ENCODE data around the gene RNF133. TPM values are rescaled to one million over a fixed set of nuclear protein-coding genes. Genes with fewer than 3 reads are reported as not detected.

Gene RNF133
- total and polyA plus RNA-seq, 9 of the 15 experiments (the other 6 are each of a cell fraction or from before 2014, with no cell fraction given), result not detected

GRCh38 chr7:122710916-122711315 is 12.0 kb upstream of the RNF133 start:
- H3K79me2 ChIP-seq (ENCODE audit: control insufficient read depth, insufficient read depth, low read length), result no peaks in the 10 kb centered on the region
- ATAC-seq (no peak), FAIRE-seq (no peak), DNase-seq (ENCODE audit: extremely low read depth in 1 of 4, low spot score in 3 of 4) (no peak)
- no peaks in the 10 kb centered on the region for H4K20me1 ChIP-seq (replicated peaks; ENCODE audit: control insufficient read depth, insufficient read depth, low read length)
- BruUV-seq (replicated peaks), result no TSS peak
- no peak overlapping the region for H3K27ac ChIP-seq (ENCODE audit: extremely low read depth, low read depth, low read length)
- intact Hi-C loops (cut with micrococcal nuclease), result no loop called here
- no peak overlapping the region for H2AFZ ChIP-seq (ENCODE audit: low read depth, low read length)
- H3K4me1 ChIP-seq (replicated peaks in 1 of 2; ENCODE audit: control insufficient read depth in 2 of 2, insufficient read depth in 2 of 2, low read length in 2 of 2), result no peaks in the 10 kb centered on the region
- H3K4me2 ChIP-seq (ENCODE audit: insufficient read depth, low read length), result no peak overlapping the region
- POLR2A ChIA-PET, result no interaction called here
- H3K9me1 ChIP-seq (ENCODE audit: control insufficient read depth, insufficient read depth, low read length), result no peaks in the 10 kb centered on the region
- H3K9me3 ChIP-seq (replicated peaks; ENCODE audit: control insufficient read depth, insufficient read depth, low read depth, low read length), result peaks cover 5% of the 10 kb centered on the region; the same call in 1 of the 2 replicates
- no peak for TF ChIP-seq ZNF124 (CRISPR knock-in tag; IDR thresholded peaks at IDR 0.05)
- TF ChIP-seq HBP1 (CRISPR knock-in tag; IDR thresholded peaks at IDR 0.05), result no peak
- TF ChIP-seq TCF3 (CRISPR knock-in tag; IDR thresholded peaks at IDR 0.05), result no peak
- TF ChIP-seq IFI16 (CRISPR knock-in tag; IDR thresholded peaks at IDR 0.05), result no peak
- no peak for TF ChIP-seq ZNF143 (CRISPR knock-in tag; IDR thresholded peaks at IDR 0.05)
- TF ChIP-seq STAT5B (CRISPR knock-in tag; IDR thresholded peaks at IDR 0.05), result no peak
- no peak for TF ChIP-seq REST (IDR thresholded peaks at IDR 0.05; ENCODE audit: borderline replicate concordance)
- TF ChIP-seq REST (CRISPR knock-in tag; IDR thresholded peaks at IDR 0.05; ENCODE audit: low read depth), result no peak
- TF ChIP-seq PPARD (CRISPR knock-in tag; IDR thresholded peaks at IDR 0.05), result no peak
- H3K4me3 ChIP-seq, result no peak overlapping the region
- CTCF ChIA-PET (ENCODE audit: low intra/inter-chr PET ratio), result no interaction called here
- H3K9ac ChIP-seq (ENCODE audit: insufficient read depth in 1 of 2, low read depth in 2 of 2, low read length in 2 of 2), result no peak overlapping the region
- H3K36me3 ChIP-seq (ENCODE audit: control insufficient read depth, insufficient read depth, low read length), result no peaks in the 10 kb centered on the region
- no peaks in the 10 kb centered on the region for H3K27me3 ChIP-seq (ENCODE audit: control insufficient read depth in 2 of 2, insufficient read depth in 2 of 2, low read length in 2 of 2)
- WGBS (ENCODE audit: insufficient coverage, low coverage, missing lambda C conversion rate), result 0% methylated on average over 1 of the region's 1 CpG
- in situ Hi-C loops (cut with MboI), result no loop called here

Data from K562 (cell line).